HL-60/S4 treated with phorbol 12-myristate 13-acetate at 8.2 ng/mL for 4 days and 3 days (cell line): ENCODE measurements around the gene KLHL33.

Source experiments
- in situ Hi-C: fragments of 300-500 bp; cut with MboI; formaldehyde crosslinking; loops from 2 replicates; pipeline ENCODE4 v1.15.0; 2022; ENCODE audit warnings: low sequenced_read_pairs

KLHL33 gene, protein sequence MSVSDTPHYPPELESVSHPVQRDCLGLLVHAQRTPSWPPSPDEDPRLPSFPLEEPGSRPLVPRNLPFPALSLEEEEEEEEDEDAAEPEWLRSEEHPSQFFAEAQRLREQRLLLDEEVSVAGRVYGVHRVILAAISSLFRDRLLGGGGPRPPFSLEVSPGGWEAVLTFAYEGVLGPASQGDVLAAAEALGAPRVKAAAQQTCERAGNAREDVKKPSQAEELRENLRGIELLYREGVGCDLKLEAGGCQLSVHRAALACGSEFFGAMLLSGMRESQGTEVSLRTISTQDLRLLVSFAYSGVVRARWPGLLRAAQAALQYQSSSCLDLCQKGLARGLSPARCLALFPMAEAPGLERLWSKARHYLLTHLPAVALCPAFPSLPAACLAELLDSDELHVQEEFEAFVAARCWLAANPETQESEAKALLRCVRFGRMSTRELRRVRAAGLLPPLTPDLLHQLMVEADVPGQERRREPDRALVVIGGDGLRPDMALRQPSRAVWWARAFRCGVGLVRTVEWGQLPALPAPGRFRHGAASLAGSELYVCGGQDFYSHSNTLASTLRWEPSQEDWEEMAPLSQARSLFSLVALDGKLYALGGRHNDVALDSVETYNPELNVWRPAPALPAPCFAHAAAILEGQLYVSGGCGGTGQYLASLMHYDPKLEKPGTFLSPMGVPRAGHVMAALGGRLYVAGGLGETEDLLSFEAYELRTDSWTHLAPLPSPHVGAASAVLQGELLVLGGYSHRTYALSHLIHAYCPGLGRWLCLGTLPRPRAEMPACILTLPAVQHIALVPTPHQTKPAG

GRCh38 chr14:20435582-20436362 lies at the start of gene KLHL33:
KLHL33 (minus strand) TSS chr14:20436166; CDS start chr14:20435811, 355 bp downstream.
- in situ Hi-C loops: no loop called here

- in situ Hi-C loops: no loop called here
Observed at GRCh38 chr14:20482382-20482781, 46.4 kb upstream of the KLHL33 start.

DNA sequence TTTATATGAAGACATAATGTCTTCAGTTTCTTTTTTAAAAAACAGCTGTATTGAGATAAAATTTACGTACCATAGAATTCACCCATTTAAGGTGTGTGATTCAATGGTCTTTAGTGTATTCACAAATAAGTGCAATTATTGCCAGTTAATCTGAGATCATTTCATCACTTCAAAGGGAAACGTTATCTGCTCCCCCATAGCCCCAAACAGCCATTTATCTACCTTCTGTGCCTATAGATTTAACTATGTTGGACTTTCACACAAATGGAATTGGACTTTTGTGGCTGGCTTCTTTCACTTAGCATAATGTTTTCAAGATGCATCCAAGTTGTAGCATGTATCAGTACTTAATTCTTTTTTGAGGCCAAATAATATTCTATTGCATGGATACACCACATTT lies 42.9 kb upstream of the KLHL33 start:
- in situ Hi-C loops: no loop called here

- in situ Hi-C loops: no loop called here
Observed at GRCh38 chr14:20477211-20477876, 41.4 kb upstream of the KLHL33 start.

- in situ Hi-C loops: no loop called here
Observed at GRCh38 chr14:20476776-20477175, 40.8 kb upstream of the KLHL33 start.

DNA sequence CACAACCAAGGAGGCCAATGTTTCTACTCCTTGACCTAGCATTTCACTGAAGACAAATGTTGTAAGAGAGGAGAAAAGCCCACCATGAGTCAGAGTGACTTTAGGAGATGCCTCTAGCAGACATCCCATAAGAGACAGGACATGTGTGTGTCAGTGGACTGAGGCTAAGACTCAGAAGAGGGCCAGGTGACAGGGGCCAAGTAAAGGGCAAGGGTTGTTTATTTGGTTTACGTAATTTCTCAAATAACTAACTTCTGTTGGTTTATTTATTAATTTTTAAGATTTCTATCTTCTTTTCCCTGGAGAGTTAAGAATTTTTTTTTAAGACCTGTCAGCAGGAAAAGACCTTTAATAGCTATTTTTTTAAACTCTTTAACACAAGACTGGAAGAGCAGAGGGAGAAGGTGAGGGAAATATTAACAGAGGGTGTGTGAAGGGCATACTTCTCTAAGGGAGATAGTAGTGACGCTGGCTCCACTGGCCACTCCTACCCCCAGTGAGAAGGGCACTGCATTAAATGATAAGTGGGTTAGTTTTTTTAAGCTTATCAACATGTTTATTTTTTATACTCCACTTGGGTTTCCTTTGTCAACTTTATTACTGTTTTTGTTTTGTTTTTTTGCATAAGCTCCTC lies 36.7 kb upstream of the KLHL33 start:
- in situ Hi-C loops: no loop called here

GRCh38 chr14:20470603-20470901 lies 34.6 kb upstream of the KLHL33 start:
- in situ Hi-C loops: no loop called here

- in situ Hi-C loops: no loop called here
Observed at GRCh38 chr14:20469890-20470602, 34.1 kb upstream of the KLHL33 start.

- in situ Hi-C loops: no loop called here
Observed at GRCh38 chr14:20469242-20469889, 33.4 kb upstream of the KLHL33 start, which contains the start of gene PNP. PNP (plus strand) TSS chr14:20469406; CDS start chr14:20469525, 119 bp downstream.

DNA sequence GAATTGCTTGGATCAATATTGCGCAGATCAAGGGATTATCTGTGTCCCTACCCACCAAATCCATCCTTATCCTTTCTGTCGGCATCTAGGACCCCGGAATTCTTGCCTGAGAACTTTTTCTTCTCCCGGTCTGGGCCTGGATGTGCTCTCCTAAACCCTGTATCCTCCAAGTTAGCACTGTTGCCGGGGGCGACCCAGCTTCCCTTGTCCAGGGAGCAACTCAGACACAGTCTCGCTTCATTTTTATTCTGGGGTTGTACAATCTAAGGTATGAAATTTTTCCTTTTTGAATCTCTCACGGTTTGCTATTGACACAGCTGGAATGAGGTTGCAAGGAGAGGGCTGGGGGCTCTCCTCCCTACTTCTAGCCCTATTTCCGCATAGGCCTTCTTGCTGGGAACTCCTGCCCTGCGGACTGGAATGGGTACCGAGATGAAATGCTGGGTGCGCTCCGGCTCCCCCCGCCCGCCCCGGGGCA lies 32.8 kb upstream of the KLHL33 start:
- in situ Hi-C loops: no loop called here

DNA sequence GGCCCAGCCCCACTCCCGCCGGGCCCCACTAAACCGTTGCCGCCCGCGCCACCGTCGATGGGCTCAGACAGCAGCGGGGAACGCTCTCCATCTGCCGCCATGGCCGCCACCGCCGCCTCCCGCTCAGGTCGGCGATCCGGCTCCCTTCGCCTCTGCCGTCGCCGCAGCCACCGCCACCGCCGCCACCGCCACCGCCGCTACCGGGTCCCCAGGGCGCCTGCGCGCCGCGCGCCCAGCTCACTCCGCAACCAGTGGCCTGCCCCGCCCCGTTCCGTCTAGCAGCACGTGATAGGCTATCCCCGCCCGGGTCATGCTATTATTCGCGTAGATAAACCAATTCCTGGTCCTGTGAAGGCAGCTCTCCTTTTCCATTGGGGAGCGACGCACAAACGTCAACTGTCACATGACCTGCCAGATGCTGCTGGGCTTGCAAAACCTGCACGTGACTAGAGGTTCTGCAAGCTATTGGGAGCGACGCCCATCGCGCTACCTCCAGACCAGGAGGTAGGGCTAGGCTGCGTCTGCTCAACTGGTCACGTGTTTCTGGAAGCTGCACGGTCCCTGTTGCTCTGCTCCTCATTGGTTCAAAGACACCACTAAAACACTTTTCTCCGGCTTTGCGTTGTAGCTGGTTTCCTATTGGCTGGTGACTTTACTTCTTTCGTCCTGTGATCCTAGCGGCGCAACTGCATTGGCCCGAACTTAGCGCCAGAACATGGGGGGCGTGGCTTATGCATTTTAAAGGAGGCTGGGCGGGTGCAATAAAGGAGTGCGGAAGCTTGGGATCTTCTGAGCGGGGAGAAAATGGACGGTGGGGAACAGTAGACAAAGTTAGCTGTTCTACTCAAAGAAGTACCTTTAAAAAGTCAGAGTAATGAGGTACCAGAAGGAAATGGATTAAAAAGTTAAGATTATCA lies 25.5 kb upstream of the KLHL33 start, which contains the start of gene PIP4P1:
Gene PIP4P1, minus strand, starts transcription at position 210 of the 917 bp plus-strand sequence. Its CDS starts 109 bp downstream, at position 101.
- in situ Hi-C loops: no loop called here

GRCh38 chr14:20460458-20461224 lies 24.7 kb upstream of the KLHL33 start:
- in situ Hi-C loops: no loop called here

DNA sequence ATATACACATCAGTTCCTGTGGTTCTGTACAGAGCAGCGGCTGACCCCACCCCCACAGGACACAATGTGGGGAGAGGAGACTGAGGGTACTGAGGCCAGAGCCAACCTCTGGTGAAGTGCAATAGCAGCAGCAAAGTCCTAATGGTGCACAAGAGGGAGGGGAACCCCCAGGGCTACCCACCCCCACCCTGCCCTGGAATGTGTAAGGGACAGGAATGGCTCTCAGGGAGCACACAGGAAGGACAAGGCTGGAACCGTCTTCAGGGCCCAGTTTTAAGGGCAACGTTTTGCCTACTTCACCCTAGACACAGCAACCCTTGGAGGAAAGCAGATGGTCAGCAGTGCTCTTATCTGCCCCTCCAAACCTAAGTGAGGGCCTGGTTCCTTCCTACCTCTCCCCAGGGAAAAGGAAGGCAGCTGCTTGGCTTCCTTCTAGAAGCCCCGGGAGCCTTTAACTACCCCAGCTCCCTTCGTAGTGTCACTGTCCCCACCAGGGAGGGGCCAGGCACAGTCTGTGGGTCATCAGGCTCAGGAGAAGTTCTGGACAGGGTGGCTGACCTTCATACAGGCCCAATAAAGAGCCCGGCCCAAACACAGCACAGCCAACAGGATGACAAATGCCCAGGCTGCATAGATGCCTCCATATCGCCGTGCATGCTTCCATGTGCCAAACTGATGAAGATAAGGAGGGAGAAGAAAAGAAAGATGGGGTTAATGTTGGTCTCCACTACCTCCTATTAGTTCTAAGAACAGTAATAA lies 22.2 kb upstream of the KLHL33 start:
- in situ Hi-C loops: no loop called here

GRCh38 chr14:20456971-20457370 lies 21.0 kb upstream of the KLHL33 start:
- in situ Hi-C loops: no loop called here

DNA sequence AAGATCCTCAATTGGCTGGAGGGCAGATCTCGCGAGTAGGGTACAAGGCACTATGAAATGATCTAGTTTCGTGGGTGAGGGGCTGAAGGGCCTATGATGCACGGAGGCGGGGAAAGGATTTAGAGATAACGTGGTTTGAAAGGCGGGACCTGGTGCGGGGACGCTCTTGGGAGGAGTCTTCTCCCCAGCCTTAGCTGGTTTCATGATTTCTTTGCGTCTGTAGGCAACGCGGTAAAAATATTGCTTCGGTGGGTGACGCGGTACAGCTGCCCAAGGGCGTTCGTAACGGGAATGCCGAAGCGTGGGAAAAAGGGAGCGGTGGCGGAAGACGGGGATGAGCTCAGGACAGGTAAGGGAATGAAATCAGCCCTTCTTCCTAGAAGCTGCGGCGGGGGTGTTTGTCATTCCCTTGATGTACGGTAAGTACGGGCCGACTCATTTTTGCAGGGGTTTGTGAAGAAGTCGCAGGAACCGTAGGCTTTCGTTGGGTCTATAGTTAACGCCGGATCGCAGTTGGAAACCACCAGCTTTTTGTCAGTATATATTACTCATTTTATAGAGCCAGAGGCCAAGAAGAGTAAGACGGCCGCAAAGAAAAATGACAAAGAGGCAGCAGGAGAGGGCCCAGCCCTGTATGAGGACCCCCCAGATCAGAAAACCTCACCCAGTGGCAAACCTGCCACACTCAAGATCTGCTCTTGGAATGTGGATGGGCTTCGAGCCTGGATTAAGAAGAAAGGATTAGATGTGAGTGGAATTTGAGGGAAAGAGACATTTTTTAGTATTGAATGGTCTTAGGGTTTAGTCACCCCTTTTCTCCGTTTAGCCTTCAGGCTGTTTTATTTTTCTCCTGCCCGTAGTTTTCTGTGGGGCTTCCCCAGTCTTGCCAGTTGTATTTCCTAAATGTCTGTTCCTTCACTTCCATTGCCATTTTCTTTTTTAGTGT lies 19.7 kb upstream of the KLHL33 start:
- in situ Hi-C loops: no loop called here
